Hepatocyte (in vitro differentiated cells): ENCODE measurements around the gene EGFL7.

ENCODE experiments used
- EZH2 ChIP-seq: fragments of 200-600 bp; sonication (generic); IDR thresholded peaks from 2 replicates; pipeline ENCODE4 v1.6.1; 2016; ENCODE audit warnings: antibody characterized with exemption, mild to moderate bottlenecking, borderline replicate concordance
- TF ChIP-seq, protein P1 (sequence below): fragments of 200-600 bp; sonication (generic); IDR thresholded peaks from 2 replicates; pipeline ENCODE4 v1.5.1; 2016; ENCODE audit warnings: antibody characterized with exemption, mild to moderate bottlenecking; ENCODE audit not compliant: poor library complexity

DNA sequence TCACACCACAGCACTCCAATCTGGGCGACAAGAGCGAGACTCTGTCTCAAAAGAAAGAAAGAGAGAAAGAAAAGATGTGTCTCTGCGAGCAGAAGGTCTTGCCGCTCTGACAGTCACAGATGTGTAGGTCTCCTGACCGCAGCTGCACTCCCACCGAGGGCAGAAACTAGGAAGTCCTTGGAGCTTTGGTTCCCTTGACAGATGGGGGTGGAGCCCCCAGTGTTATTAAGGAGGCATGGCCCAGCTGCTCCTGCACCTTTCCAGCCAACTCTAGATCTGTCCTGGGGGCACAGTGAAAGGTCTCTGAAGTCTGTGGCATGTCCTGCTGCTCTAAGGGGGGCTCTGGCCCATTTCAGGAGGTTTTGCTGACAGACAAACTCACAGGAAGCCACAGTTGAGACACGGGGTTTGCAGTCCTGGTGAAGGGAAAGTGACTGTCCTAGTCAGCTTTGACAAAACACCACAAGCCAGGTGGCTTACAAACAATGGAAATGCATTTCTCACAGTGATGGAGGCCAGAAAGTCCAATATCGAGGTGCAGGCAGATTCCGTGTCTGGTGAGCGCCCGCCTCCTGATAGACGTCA is 40.7 kb downstream of the EGFL7 start:
- TF ChIP-seq, protein P1, sequence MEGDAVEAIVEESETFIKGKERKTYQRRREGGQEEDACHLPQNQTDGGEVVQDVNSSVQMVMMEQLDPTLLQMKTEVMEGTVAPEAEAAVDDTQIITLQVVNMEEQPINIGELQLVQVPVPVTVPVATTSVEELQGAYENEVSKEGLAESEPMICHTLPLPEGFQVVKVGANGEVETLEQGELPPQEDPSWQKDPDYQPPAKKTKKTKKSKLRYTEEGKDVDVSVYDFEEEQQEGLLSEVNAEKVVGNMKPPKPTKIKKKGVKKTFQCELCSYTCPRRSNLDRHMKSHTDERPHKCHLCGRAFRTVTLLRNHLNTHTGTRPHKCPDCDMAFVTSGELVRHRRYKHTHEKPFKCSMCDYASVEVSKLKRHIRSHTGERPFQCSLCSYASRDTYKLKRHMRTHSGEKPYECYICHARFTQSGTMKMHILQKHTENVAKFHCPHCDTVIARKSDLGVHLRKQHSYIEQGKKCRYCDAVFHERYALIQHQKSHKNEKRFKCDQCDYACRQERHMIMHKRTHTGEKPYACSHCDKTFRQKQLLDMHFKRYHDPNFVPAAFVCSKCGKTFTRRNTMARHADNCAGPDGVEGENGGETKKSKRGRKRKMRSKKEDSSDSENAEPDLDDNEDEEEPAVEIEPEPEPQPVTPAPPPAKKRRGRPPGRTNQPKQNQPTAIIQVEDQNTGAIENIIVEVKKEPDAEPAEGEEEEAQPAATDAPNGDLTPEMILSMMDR, result no peak
- no peak for TF ChIP-seq EZH2
